Activated T-cell treated with anti-CD3 and anti-CD28 coated beads for 48 hours (primary cell): ENCODE results near the gene CMIP.

Experiments
- DNase-seq: peaks from one replicate; pipeline ENCODE4 v3.0.0-alpha.2; 2020; ENCODE audit warnings: low read depth

Gene CMIP

DNA sequence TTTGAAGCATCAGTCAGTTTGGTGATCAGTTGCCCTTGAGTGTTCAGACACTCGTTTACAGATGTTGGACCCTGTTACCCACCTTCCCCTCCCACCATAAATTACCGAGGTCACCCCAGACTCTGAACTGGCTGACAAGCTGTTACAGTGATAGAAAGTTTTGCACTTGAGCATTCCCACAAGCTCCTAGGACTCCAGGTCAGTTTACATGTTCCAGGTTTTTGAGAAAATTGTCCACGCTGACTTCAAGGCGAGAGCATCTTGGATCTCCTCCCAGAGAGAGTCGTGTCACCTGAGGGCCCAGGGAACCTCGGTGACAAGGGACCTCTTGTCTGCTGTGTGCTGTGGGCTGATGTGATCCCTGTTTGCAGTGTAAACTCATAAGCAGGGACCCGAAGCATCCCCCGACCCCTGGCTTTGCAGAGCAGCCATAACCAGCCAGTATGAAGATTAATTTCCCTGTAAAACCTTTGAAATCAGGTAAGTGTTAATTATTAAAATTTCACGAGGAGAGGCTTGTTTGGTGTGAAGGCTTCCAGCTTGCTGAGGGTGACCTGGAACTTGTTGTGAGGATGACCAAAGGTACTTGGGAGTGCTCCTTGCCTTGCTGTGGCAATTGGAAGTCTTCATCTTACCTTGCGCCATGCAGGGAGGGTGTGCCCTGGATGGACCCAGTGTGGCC, 91.2 kb downstream of the CMIP start:
- no peak for DNase-seq

DNA sequence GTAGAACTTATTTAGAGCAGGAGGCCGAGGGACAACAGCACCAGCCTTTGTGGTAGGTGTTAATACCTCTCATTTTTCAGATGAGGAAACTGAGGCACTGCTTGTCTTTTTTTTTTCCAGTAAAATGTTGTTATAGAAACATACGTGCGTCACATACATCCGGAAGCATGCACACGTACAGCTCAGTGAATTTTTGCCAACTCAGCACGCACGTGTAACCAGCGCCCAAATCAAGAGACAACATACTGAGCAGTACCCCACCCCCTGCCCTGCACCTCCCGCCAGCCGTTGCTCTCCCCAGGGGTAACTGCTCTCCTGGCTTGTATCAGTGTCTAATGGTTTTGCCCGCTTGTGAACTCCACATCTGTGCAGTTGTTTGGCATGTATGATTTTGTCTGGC, 92.0 kb downstream of the CMIP start:
- no peak for DNase-seq

GRCh38 chr16:81537721-81538561, 93.3 kb downstream of the CMIP start:
- DNase-seq, result no peak

DNA sequence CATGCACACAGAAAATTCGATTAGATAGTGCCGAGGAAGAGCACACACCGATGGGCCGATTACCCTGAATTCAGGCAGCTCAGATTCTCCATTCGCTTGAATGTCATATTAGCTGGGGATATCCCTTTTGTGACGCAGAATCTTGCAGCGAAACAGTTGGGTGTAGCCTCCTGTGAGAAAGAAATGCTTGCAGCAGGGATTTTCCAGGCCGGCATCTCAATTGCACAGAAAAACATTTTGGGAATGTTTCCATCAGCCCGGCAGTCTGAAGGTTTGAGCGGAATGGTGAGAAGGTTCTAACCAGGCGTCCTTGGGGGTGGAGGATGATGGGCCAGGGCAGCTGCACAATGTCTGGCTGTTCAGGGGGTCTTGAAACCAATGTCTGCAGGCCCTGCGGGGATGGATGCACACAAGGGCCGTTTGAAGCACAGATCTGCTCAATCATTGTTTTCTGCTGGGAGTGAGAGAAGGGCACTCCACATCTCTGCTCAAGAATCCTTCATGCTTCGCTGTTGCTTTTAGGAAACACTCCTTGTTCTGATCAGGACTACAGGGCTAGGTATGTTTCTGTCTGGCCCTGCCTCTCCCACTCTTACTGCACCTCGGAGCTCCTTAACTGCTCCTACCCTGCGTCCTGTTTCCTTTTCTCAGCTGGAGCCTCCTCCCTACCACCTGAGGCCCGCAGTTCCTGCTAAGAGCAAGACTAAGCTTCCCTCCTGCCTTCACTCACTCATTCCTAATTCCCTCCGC, 94.6 kb downstream of the CMIP start:
- no peak for DNase-seq

- no peak for DNase-seq
Measured at GRCh38 chr16:81539759-81540472, 95.3 kb downstream of the CMIP start.

GRCh38 chr16:81541314-81541713, 96.7 kb downstream of the CMIP start:
- DNase-seq, result no peak

- DNase-seq, result no peak
Measured at GRCh38 chr16:81542609-81543570, 98.3 kb downstream of the CMIP start.

DNA sequence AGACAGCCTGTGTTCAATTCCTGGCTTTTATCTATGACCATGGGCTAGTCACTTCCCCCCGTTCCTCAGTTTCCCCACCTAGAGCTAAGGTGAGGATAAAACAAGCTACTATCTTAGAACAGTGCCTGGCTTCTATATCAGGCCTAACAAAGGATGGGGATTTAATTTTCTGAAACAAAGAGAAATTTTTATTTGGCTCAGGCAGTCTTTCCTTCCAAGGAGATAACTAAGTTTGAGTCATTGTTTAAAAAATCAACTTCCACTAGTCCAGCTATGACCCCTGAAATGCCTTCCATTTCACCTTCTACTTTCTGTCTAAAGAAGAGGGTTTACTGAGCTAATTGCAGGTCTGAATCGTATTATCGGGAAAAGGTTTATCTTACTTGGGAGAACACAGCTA, 99.0 kb downstream of the CMIP start:
- no peak for DNase-seq

GRCh38 chr16:81544261-81544660, 99.7 kb downstream of the CMIP start:
- DNase-seq, result no peak

DNA sequence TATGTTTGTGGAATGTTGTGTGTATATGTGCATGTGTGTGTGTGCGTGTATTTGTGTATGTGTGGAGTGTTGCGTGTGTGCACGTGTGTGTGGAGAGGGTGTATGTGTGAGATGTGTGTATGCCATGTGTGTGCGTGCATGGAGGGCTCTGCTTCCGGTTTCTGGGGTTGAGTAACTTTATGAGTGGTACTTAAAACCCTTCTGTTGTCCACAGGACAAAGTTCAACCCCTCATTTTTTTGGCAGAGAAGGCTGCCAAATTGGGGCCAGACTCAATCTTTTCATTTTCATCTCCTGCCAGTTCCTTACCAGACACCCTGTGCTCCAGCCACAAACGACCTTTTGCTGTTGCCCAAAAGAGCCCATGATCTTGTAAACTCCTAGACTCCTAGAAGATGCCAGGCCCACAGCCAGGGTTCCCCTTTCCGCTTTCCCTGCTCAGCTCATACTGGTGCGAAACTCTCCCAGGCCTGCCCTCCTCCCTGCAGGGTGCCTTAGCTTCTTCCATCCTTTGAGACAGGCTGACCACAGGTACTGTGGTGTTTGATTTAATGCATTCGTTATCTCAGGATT, 100.2 kb downstream of the CMIP start:
- no peak for DNase-seq

DNA sequence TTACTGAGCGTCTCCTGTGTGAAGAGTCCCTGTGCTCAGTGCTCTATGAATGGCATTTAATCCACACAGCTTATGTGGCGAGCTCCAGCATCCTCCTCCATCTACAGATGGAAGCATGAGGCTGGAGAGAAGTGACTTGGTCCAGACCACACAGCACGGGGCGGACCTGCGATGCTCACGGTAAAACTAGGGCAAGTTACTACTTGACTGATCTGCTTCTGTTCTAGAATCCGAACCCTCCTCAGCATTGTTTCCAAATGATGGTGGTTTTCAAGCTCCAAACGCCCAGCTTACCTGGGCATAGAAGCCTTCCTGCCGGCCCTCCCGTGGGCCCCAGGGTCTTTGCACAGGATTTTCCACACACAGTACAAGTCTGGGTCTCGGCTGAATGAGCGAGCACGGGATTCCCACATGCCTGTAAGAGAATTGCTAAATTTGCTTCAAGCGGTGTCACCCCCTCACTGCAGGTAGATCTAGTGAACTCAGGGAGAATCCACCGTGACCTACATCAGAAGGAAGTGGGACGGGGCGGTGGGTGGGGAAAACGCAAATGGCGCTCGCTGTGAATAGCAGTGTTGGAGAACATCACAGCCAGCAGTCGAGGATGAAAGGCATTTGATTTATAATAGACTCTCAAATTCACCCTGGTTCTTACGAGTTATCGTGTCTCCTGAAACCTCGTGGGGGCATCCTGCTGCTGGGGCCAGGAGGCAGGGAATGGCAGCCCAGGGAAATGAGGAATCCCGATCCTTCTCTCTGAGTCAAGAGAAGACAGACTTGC, 101.1 kb downstream of the CMIP start:
- no peak for DNase-seq

- DNase-seq, result no peak
Measured at GRCh38 chr16:81546781-81547180, 102.2 kb downstream of the CMIP start.

DNA sequence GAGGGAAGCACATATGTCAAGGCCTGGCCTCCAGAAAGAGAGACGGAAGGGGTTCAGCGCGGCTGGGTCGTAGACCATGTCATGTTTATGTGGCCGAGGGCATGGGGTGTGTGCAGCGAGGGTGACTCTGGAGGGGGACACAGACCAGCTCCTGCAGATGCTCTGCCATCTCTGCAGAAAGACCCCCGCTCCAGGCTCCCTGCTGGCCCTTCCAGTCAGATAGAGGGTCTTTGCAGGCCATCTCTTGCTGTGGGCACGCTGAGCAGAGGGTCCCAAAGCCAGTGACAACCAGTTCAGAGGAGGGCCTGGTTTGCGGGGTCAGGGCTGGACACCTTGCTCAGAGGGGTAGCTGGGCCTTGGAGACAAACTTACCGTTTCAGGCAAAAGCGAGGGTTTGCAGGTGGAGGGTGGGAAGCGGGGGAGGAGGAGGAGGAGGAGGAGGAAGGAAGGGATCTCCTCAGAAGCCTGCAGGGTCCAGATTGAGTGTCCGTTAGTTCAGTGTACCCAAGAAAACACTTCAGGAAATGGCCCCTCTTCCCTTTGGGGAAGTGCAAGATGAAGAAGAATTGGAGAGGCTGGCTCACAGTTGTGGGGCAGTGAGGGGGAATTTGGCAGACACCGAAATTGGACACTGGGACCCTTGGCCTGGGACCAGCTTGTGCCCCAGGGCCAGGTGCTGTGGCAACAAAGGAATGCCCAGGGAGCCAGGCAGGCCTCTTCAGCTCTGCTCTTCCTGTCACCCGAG, 102.8 kb downstream of the CMIP start:
- no peak for DNase-seq

DNA sequence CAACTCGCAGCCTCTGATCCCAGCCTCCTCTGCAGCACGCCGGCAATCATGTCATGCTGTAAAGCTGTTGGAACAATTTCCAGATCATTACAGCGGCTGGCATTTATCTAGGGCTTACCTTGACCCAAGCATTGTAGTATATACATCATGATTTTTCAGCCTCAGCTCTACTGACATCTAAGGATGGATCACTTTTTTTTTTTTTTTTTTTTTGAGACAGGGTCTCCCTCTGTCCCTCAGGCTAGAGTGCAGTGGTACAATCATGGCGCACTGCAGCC, 103.3 kb downstream of the CMIP start:
- DNase-seq, result no peak

GRCh38 chr16:81548551-81548875, 103.9 kb downstream of the CMIP start:
- DNase-seq, result no peak

- no peak for DNase-seq
Measured at GRCh38 chr16:81548876-81549546, 104.4 kb downstream of the CMIP start.

GRCh38 chr16:81549547-81550431, 105.2 kb downstream of the CMIP start:
- no peak for DNase-seq

- no peak for DNase-seq
Measured at GRCh38 chr16:81550432-81550808, 105.8 kb downstream of the CMIP start.
